Thoracic aorta endothelial cell (primary cell): ENCODE measurements around the gene TIMM17A. TPM values are rescaled to one million over a fixed set of nuclear protein-coding genes. Genes with fewer than 3 reads are reported as not detected.

Experiments
- small RNA-seq: library from RNA; depleted of rRNA; stranded (forward); fragments of <200 nt; gene quantifications from one replicate; pipeline ENCODE3, GENCODE V24; 2012
- total RNA-seq: library from RNA; depleted of rRNA; stranded (reverse); fragments of >200 nt; gene quantifications from 2 replicates; pipeline ENCODE4 v1.2.3, GENCODE V29; 2012

TIMM17A gene
- 79.1 and 80.7 TPM in 2 replicates for total RNA-seq

DNA sequence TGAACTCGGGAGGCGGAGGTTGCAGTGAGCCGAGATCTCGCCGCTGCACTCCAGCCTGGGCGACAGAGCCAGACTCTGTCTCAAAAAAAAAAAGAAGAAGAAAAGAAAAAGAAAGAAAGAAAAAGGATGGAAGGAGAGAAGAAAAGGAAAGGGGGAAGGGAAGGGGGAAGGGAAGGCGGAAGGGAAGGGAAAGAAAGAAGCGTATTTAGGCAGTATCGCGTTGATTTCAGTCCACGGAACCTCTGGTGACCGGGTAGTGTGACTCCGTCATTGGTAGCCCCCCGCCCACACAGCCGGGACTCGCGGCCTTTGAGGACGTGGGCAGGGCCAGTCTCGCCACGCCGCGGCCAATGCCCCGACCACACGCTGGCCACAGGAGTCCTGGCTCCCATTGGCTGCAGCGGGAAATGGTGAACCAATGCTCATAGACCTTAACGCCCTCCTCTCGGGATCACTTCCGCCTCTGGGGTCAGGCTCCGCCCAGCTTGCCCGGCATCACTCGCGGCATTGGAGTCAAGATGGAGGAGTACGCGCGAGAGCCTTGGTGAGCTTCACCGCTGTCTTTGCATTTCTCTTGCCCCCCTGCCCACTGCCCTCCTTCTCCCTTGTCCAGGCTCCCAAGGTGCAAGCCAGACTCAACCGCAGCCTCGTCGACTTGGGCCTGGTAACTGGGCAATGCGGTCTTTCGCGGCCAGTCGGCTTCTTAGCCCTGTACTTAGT lies at the start of gene TIMM17A:
Gene TIMM17A (plus strand): TSS at position 495 of the 720 bp plus-strand sequence. CDS start 24 bp downstream, at position 519.

GRCh38 chr1:201946224-201946908 lies 8.9 kb upstream of the TIMM17A start, which contains the start of gene LMOD1:
LMOD1 (minus strand) TSS chr1:201946548; CDS start chr1:201946340, 208 bp downstream.

DNA sequence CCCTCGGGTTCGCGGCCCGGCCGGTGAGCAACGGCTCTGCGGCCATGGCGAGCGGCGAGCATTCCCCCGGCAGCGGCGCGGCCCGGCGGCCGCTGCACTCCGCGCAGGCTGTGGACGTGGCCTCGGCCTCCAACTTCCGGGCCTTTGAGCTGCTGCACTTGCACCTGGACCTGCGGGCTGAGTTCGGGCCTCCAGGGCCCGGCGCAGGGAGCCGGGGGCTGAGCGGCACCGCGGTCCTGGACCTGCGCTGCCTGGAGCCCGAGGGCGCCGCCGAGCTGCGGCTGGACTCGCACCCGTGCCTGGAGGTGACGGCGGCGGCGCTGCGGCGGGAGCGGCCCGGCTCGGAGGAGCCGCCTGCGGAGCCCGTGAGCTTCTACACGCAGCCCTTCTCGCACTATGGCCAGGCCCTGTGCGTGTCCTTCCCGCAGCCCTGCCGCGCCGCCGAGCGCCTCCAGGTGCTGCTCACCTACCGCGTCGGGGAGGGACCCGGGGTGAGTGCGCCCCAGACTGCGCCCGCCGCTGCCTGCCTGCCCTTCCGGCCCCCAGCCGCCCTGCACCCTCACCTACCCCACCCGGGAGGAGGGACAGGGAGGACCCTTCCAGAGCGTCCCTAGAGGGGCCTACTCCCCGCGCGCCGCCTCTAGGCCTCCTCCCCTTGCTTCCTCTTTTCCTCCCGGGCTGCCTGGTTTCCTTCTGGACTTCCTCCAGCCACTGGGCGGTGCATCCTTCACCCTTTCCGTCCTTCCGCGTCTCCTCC lies 27.5 kb downstream of the TIMM17A start, which contains the start of gene RNPEP:
Gene RNPEP (plus strand): TSS at position 26 of the 757 bp plus-strand sequence. CDS start 19 bp downstream, at position 45.

GRCh38 chr1:202010180-202011015 lies 55.1 kb downstream of the TIMM17A start, which contains the start of gene ELF3:
ELF3 (plus strand) TSS chr1:202010587; CDS start chr1:202011137, 550 bp downstream.

Small RNA genes within 50 kb of the gene (small RNA-seq; reads per million reads assigned to genes)
- gene MIR6740 (0.28 reads per million), gene RF00156 (not detected)

Other genes with a start within 250 kb of the TIMM17A start
- gene IPO9, start 126.3 kb upstream of the TIMM17A start, total RNA-seq, result 48.5 and 53.6 TPM in 2 replicates
- gene SHISA4, start 66.6 kb upstream of the TIMM17A start, total RNA-seq, result 8.5 and 9.8 TPM in 2 replicates
- not detected in 2 replicates for gene LMOD1, start 9.0 kb upstream of the TIMM17A start, total RNA-seq
- 75.7 and 86.5 TPM in 2 replicates for gene RNPEP, start 27.1 kb downstream of the TIMM17A start, total RNA-seq
- 0.07 and 0.13 TPM in 2 replicates for gene ELF3, start 55.1 kb downstream of the TIMM17A start, total RNA-seq
- not detected in 2 replicates for gene GPR37L1, start 167.4 kb downstream of the TIMM17A start, total RNA-seq
- 19.8 and 22.5 TPM in 2 replicates for gene ARL8A, start 189.2 kb downstream of the TIMM17A start, total RNA-seq
- gene PTPN7, start 205.1 kb downstream of the TIMM17A start, total RNA-seq, result 0.27 and 0.36 TPM in 2 replicates
- not detected in 2 replicates for gene LGR6, start 238.3 kb downstream of the TIMM17A start, total RNA-seq